Measurements from ENCODE around the gene RHOBTB3. TPM values are rescaled to one million over a fixed set of nuclear protein-coding genes. Genes with fewer than 3 reads are reported as not detected.
"Not testable (repeated sequence)": the region's sequence is repeated elsewhere in the genome, so short reads cannot be mapped to it uniquely, and the experiment has no call there.

Gene RHOBTB3
- total RNA-seq, 1 experiment from 2014 or later = 56.7 TPM

DNA sequence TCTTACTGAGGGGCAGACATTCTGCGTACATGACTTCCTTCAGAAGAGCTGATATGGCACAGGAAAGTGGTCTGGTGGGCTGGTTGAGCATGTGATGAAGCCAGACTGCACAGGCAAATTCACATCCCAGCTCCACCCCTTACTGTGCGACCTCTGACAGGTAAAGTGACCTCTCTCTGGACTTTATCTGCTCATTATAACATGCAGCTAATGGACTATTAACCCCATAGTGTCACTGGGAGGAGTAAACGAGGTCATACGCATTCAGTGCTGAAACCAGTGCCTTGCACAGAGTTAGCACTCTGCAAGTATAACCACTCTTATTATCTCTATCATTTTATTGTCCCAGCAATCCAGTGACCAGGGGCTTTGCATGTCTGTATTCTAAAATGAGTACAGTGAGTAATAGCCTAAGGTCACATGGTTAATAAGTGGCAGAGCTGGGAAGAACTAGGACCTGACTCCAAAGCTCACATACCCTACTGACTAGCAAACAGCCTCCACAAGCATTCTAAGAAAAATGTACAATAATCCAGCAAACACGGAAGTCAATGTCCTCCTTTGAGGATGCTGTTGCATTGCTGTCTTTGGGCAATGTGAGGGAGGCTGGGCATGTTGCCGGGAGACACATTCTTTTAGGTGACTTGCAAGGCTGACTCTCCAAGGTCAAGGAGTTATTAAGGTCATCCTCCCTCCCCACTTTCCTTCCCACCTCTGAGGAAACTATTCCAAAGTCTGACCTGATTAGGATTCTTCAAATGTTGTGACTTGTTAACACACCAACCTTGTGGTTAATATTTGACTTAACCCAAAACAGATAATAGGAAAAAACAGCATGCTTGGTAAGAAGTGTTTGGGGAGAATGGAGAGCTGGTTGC is 72.4 kb downstream of the RHOBTB3 start:
- in situ Hi-C loops (cut with HindIII; ENCODE audit: low pct_unique_long_range_greater_than_20kb, low sequenced_read_pairs) = no loop called here

GRCh38 chr5:95804736-95805539 is 73.8 kb downstream of the RHOBTB3 start:
- in situ Hi-C loops (cut with HindIII; ENCODE audit: low pct_unique_long_range_greater_than_20kb, low sequenced_read_pairs) = no loop called here
- DNase-seq (ENCODE audit: low read depth, low spot score) = no peak

More for the DNA sequence above, 72.4 kb downstream of the RHOBTB3 start:
- DNase-seq (ENCODE audit: low read depth, low spot score) = no peak

DNA sequence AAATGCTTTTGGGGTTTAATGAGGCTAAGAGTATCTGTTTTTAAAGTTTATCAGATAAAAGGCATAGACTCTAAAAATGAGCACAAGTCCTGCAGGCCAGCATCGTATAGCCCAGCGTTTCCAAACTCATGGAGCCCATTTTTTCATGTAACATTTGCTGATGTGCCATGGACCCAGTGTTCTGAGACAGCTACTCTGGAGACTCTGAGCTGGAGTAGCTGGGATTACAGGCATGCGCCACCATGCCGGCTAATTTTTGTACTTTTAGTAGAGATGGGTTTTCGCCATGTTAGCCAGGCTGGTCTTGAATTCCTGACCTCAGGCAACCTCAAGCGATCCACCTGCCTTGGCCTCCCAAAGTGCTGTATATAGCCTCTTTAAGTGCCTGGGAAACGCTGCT is 75.6 kb downstream of the RHOBTB3 start:
- no peak for DNase-seq (ENCODE audit: low read depth, low spot score)
- in situ Hi-C loops (cut with HindIII; ENCODE audit: low pct_unique_long_range_greater_than_20kb, low sequenced_read_pairs) = no loop called here

GRCh38 chr5:95808013-95808685 is 77.0 kb downstream of the RHOBTB3 start:
- no peak for DNase-seq (ENCODE audit: low read depth, low spot score)
- in situ Hi-C loops (cut with HindIII; ENCODE audit: low pct_unique_long_range_greater_than_20kb, low sequenced_read_pairs) = no loop called here

- in situ Hi-C loops (cut with HindIII; ENCODE audit: low pct_unique_long_range_greater_than_20kb, low sequenced_read_pairs) = no loop called here
- DNase-seq (ENCODE audit: low read depth, low spot score) = peak; percentile 48
Measured at GRCh38 chr5:95808686-95809413, 77.7 kb downstream of the RHOBTB3 start.

- no peak for DNase-seq (ENCODE audit: low read depth, low spot score)
- in situ Hi-C loops (cut with HindIII; ENCODE audit: low pct_unique_long_range_greater_than_20kb, low sequenced_read_pairs) = no loop called here
Measured at GRCh38 chr5:95809414-95809960, 78.4 kb downstream of the RHOBTB3 start.

DNA sequence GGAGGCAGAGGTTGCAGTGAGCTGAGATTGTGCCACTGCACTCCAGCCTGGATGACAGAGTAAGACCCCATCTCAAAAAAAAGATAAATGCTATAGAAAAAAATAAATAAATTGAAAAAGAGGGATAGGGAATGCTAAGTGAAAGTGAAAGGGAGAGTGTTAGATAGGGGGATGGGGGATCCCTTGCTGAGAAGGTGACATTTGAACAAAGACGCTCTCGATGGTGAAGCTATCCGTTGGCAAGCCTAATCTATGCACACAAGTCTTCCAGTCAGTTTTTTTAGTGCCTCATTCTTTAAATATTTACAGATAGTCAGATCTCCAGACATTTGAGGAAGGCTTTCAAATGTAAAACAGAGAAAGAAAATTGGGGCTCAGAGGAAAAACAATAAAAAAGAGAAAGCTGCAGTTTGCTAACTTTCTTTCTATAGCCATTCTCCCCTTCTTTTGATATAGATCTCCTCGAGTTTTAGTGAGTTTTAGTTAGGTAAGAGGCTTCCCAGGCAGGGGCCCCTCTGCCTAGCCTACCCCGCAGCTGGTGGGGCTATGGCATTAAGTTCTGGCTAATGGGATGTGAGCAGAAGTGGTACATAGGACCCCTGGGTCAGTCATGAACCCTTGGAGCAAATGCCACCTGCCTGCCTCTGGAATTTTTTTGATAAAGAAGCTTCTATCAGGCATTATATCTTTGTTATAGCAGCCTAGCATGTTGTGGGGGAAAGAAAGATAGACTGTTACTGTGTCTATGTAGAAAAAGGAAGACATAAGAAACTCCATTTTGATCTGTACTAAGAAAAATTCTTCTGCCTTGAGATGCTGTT is 79.4 kb downstream of the RHOBTB3 start:
- in situ Hi-C loops (cut with HindIII; ENCODE audit: low pct_unique_long_range_greater_than_20kb, low sequenced_read_pairs) = no loop called here
- no peak for DNase-seq (ENCODE audit: low read depth, low spot score)

GRCh38 chr5:95811126-95811423 is 79.9 kb downstream of the RHOBTB3 start:
- DNase-seq (ENCODE audit: low read depth, low spot score); in situ Hi-C loops (cut with HindIII; ENCODE audit: low pct_unique_long_range_greater_than_20kb, low sequenced_read_pairs): not testable (repeated sequence)

DNA sequence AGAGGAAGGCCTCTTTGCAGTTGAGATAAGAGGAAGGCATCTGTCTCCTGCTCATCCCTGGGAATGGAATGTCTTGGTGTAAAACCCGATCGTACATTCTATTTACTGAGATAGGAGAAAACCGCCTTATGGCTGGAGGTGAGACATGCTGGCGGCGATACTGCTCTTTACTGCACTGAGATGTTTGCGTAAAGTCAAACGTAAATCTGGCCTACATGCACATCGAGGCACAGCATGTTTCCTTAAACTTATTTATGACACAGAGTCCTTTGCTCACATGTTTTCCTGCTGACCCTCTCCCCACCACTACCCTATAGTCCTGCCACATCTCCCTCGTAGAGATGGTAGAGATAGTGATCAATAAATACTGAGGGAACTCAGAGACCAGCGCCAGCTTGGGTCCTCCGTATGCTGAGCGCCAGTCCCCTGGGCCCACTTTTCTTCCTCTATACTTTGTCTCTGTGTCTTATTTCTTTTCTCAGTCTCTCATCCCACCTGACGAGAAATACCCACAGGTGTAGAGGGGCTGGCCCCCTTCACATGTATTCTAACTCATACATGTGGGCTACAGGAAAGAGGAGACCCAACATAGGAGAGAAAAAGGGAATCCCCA is 80.4 kb downstream of the RHOBTB3 start:
- in situ Hi-C loops (cut with HindIII; ENCODE audit: low pct_unique_long_range_greater_than_20kb, low sequenced_read_pairs); DNase-seq (ENCODE audit: low read depth, low spot score): not testable (repeated sequence)

- in situ Hi-C loops (cut with HindIII; ENCODE audit: low pct_unique_long_range_greater_than_20kb, low sequenced_read_pairs) = no loop called here
- DNase-seq (ENCODE audit: low read depth, low spot score) = no peak
Measured at GRCh38 chr5:95812074-95812471, 80.9 kb downstream of the RHOBTB3 start.

GRCh38 chr5:95813035-95813434 is 81.9 kb downstream of the RHOBTB3 start:
- DNase-seq (ENCODE audit: low read depth, low spot score); in situ Hi-C loops (cut with HindIII; ENCODE audit: low pct_unique_long_range_greater_than_20kb, low sequenced_read_pairs): not testable (repeated sequence)

DNA sequence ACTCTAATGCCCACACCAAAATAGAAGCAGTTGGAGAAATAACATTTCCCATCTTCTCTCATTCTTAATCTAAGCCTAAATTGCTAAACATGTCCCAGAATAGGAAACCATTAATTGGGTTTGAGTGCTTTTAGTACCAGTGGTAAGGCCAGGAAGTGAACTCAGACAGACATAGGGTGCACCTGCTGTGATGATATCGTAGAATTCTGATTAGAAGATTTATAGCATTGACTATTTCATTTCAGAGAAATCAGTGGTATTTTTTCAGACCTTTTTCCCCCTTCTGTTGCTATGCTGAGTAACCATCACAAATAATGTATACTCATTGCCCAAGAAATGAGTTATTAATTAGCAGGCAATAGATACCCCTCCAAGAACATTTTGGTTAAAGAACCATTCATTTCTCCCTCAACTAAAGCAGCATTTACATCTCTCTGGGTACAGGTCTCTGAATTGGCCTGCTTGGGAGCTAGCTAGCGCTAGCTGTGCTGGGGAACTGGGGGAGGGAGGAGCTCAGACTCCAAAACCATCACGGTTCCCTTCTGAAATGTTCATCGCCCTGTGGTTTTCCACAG is 84.1 kb downstream of the RHOBTB3 start:
- no peak for DNase-seq (ENCODE audit: low read depth, low spot score)
- in situ Hi-C loops (cut with HindIII; ENCODE audit: low pct_unique_long_range_greater_than_20kb, low sequenced_read_pairs) = no loop called here

DNA sequence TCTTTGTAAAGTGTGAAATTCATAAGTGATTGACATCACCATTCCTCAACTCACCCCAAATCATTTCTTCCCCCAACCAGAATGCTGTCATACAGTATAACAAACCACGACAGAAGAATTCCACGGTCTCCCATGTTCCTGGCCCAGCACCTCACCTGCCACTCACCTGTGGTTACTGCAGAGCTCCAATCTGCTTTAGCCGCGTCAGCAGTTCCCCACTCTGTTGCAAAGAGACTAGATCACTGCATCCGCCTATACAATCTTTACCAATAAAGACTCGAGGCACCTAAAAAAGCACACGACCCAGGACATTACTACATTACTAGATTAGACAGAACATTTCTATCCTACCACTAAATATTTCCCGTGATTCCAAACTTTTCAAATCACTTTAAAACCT is 85.2 kb downstream of the RHOBTB3 start:
- in situ Hi-C loops (cut with HindIII; ENCODE audit: low pct_unique_long_range_greater_than_20kb, low sequenced_read_pairs) = no loop called here
- no peak for DNase-seq (ENCODE audit: low read depth, low spot score)

DNA sequence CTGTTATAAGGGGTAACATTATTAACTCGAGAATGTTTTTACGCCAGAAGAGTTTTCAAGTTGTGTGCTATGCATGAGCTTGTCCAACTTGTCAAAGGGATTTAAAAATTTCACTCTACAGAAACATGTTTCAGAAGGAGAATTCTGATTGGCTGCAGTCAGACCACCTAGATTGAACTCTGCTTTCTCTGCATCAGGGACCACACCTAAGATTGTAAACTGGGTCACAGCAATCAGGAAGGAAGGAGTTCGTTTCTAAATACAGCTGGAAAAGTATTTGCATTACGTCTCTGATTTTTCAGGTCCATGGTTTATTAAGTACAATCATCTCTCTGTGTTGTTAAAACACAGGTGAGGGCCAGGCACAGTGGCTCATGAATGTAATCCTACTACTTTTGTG is 85.6 kb downstream of the RHOBTB3 start:
- DNase-seq (ENCODE audit: low read depth, low spot score) = no peak
- in situ Hi-C loops (cut with HindIII; ENCODE audit: low pct_unique_long_range_greater_than_20kb, low sequenced_read_pairs) = no loop called here

DNA sequence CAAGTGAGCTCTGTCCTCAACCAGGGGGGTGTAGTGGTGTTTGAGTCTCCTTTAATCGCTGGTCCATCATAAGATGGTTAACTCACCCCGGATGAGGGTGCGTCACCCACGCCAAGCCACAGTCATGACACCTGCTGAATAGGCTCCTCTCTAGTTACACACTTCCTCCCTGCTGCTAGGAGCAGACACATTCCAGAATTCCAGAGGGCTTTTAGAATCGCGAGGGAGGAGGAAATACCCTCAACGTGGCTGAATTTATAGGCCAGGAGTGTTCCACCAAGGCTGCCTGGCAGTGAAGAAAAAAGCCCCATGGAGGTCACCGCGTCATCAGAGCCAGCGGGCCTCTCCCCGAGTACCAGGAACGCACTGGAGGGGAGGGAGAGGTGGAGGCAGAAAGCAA is 86.3 kb downstream of the RHOBTB3 start:
- no peak for DNase-seq (ENCODE audit: low read depth, low spot score)
- in situ Hi-C loops (cut with HindIII; ENCODE audit: low pct_unique_long_range_greater_than_20kb, low sequenced_read_pairs) = no loop called here
